H1 (cell line): ENCODE data around the gene CCR8. TPM values are rescaled to one million over a fixed set of nuclear protein-coding genes. Genes with fewer than 3 reads are reported as not detected.

Experiments
- CTCF ChIA-PET: fragments of 300-600 bp; sonication (Branson Sonifier 250); formaldehyde crosslinking; loops from one replicate; lab custom pipeline; 2021; ENCODE audit not compliant: partially characterized antibody; lab: Charles Lee
- POLR2A ChIA-PET: fragments of 300-600 bp; sonication (Branson Sonifier 250); formaldehyde crosslinking; loops from one replicate; lab custom pipeline; 2021; ENCODE audit warnings: inconsistent platforms; ENCODE audit not compliant: partially characterized antibody; lab: Charles Lee
- DNase-seq, 2 experiments: peaks; one replicate each; pipeline versions ENCODE4 v3.0.0 to v3.0.0-alpha.2; 2010 to 2022; ENCODE audit warnings: low spot score in 2 of 2, low read depth in 1 of 2, mixed read lengths in 1 of 2
- FAIRE-seq: peaks from 2 replicates; lab custom pipeline; 2011; peaks lifted over from hg19 to GRCh38; lab: Jason Lieb, UNC
- H2AFZ ChIP-seq: 2 replicates; pipeline ENCODE4 v1.8.1; 2012; ENCODE audit warnings: low read length, inconsistent platforms
- H2AK5ac ChIP-seq: 2 replicates; pipeline ENCODE4 v1.6.1; 2013; ENCODE audit warnings: low read depth, low read length
- H2BK120ac ChIP-seq: replicated peaks from 2 replicates; pipeline ENCODE3; 2013; ENCODE audit warnings: low read depth, low read length, inconsistent platforms
- H2BK12ac ChIP-seq: 2 replicates; pipeline ENCODE4 v1.6.1; 2013; ENCODE audit warnings: low read depth, low read length
- H2BK15ac ChIP-seq: 2 replicates; pipeline ENCODE4 v1.6.1; 2013; ENCODE audit warnings: low read length
- H2BK20ac ChIP-seq: 2 replicates; pipeline ENCODE4 v1.6.1; 2013; ENCODE audit warnings: low read length
- H2BK5ac ChIP-seq: 2 replicates; pipeline ENCODE4 v1.6.1; 2013; ENCODE audit warnings: low read depth, low read length
- H3K14ac ChIP-seq: 2 replicates; pipeline ENCODE4 v1.6.1; 2013; ENCODE audit warnings: inconsistent platforms; ENCODE audit not compliant: insufficient read length
- H3K18ac ChIP-seq: 2 replicates; pipeline ENCODE4 v1.6.1; 2013; ENCODE audit warnings: low read length; ENCODE audit errors: extremely low read depth
- H3K23ac ChIP-seq: 2 replicates; pipeline ENCODE4 v1.6.1; 2013; ENCODE audit warnings: inconsistent platforms; ENCODE audit not compliant: insufficient read length
- H3K23me2 ChIP-seq: 2 replicates; pipeline ENCODE4 v1.6.1; 2013; ENCODE audit warnings: low read depth, low read length
- H3K27ac ChIP-seq: 2 replicates; pipeline ENCODE4 v1.6.1; 2011; ENCODE audit warnings: low read depth, low read length, inconsistent platforms
- H3K27me3 ChIP-seq, 4 experiments: replicated peaks in 1 of 4; 1 replicate in 1 of 4; 2 replicates in 3 of 4; pipeline versions ENCODE4 v1.6.1 to v1.8.1; 2011 to 2013; ENCODE audit warnings: low read length in 3 of 4, mild to moderate bottlenecking in 3 of 4, inconsistent platforms in 2 of 4, mixed read lengths in 2 of 4, moderate library complexity in 1 of 4; ENCODE audit not compliant: control insufficient read depth in 3 of 4, insufficient read depth in 3 of 4; ENCODE audit errors: extremely low read depth in 1 of 4
- H3K36me3 ChIP-seq, 4 experiments: 2 replicates each; pipeline versions ENCODE4 v1.6.1 to v1.8.1; 2011 to 2013; ENCODE audit warnings: mild to moderate bottlenecking in 4 of 4, low read length in 3 of 4, moderate library complexity in 2 of 4, control low read depth in 1 of 4, inconsistent platforms in 1 of 4; ENCODE audit not compliant: insufficient read depth in 4 of 4, control insufficient read depth in 2 of 4
- H3K4ac ChIP-seq: replicated peaks from 2 replicates; pipeline ENCODE3; 2013; ENCODE audit warnings: low read length, low read depth, mixed read lengths, inconsistent platforms; ENCODE audit not compliant: insufficient read length
- H3K4me1 ChIP-seq, 4 experiments: replicated peaks in 1 of 4; 1 replicate in 1 of 4; 2 replicates in 3 of 4; pipeline versions ENCODE4 v1.6.1 to v1.8.1; 2011 to 2013; ENCODE audit warnings: low read length in 3 of 4, inconsistent platforms in 2 of 4, mixed read lengths in 1 of 4; ENCODE audit not compliant: insufficient read depth in 4 of 4, control insufficient read depth in 3 of 4
- H3K4me2 ChIP-seq, 2 experiments: 2 replicates each; pipeline versions ENCODE4 v1.6.1 to v1.8.1; 2011 to 2013; ENCODE audit warnings: low read depth in 2 of 2, low read length in 2 of 2, control low read depth in 1 of 2, inconsistent platforms in 1 of 2, mild to moderate bottlenecking in 1 of 2; ENCODE audit not compliant: insufficient read depth in 1 of 2
- H3K4me3 ChIP-seq, 4 experiments: fragments of 200-600, 300-600 bp in 1 of 4; sonication (generic), shearing (Covaris generic), sonication (Bioruptor Twin) in 1 of 4; 2 replicates each; pipeline versions ENCODE4 v1.5.1 to v1.8.1; 2011 to 2016; ENCODE audit warnings: low read length in 4 of 4, low read depth in 3 of 4, control low read depth in 2 of 4, inconsistent platforms in 2 of 4, mild to moderate bottlenecking in 2 of 4, mixed read lengths in 1 of 4, moderate library complexity in 1 of 4; ENCODE audit not compliant: insufficient read depth in 2 of 4; ENCODE audit errors: extremely low read depth in 1 of 4
- H3K56ac ChIP-seq: replicated peaks from 2 replicates; pipeline ENCODE3; 2013; ENCODE audit warnings: low read depth, mild to moderate bottlenecking, mixed read lengths, low read length, inconsistent platforms; ENCODE audit not compliant: insufficient read length
- H3K79me1 ChIP-seq: 2 replicates; pipeline ENCODE4 v1.6.1; 2013; ENCODE audit warnings: low read depth, low read length, control low read depth
- H3K79me2 ChIP-seq, 2 experiments: 2 replicates each; pipeline versions ENCODE4 v1.6.1 to v1.8.1; 2012 to 2013; ENCODE audit warnings: low read length in 2 of 2, mild to moderate bottlenecking in 2 of 2, inconsistent platforms in 1 of 2; ENCODE audit not compliant: insufficient read depth in 2 of 2, control insufficient read depth in 1 of 2
- H3K9ac ChIP-seq, 4 experiments: replicated peaks in 1 of 4; 1 replicate in 1 of 4; 2 replicates in 3 of 4; pipeline versions ENCODE4 v1.6.1 to v1.8.1; 2011 to 2013; ENCODE audit warnings: low read depth in 3 of 4, low read length in 3 of 4, control low read depth in 2 of 4, mild to moderate bottlenecking in 2 of 4, moderate library complexity in 2 of 4, inconsistent platforms in 1 of 4; ENCODE audit errors: extremely low read depth in 1 of 4
- H3K9me3 ChIP-seq, 2 experiments: 2 replicates each; pipeline versions ENCODE4 v1.6.1 to v1.8.1; 2012 to 2013; ENCODE audit warnings: mild to moderate bottlenecking in 2 of 2, moderate library complexity in 2 of 2, control low read depth in 1 of 2, inconsistent platforms in 1 of 2, low read depth in 1 of 2, low read length in 1 of 2, mixed read lengths in 1 of 2; ENCODE audit not compliant: insufficient read depth in 2 of 2
- H4K20me1 ChIP-seq, 2 experiments: replicated peaks in 1 of 2; 2 replicates each; pipeline versions ENCODE3 to v1.8.1; 2011 to 2013; ENCODE audit warnings: inconsistent platforms in 2 of 2, low read length in 2 of 2, mild to moderate bottlenecking in 1 of 2; ENCODE audit not compliant: insufficient read depth in 2 of 2, control insufficient read depth in 1 of 2
- H4K5ac ChIP-seq: 2 replicates; pipeline ENCODE4 v1.6.1; 2013; ENCODE audit warnings: low read length, low read depth, mixed read lengths, inconsistent platforms; ENCODE audit not compliant: insufficient read length
- H4K8ac ChIP-seq: 2 replicates; pipeline ENCODE4 v1.8.0; 2013; ENCODE audit warnings: mild to moderate bottlenecking, moderate library complexity, low read length, inconsistent platforms; ENCODE audit not compliant: insufficient read depth; ENCODE audit errors: extremely low read depth
- H4K91ac ChIP-seq: replicated peaks from 2 replicates; pipeline ENCODE3; 2013; ENCODE audit warnings: low read length, mixed read lengths, inconsistent platforms; ENCODE audit not compliant: insufficient read length
- CEBPB ChIP-seq: IDR thresholded peaks from 2 replicates; pipeline ENCODE4 v1.6.1; 2012; ENCODE audit warnings: low read depth, low read length
- CHD1 ChIP-seq: IDR thresholded peaks from 2 replicates; pipeline ENCODE4 v1.6.1; 2012; ENCODE audit warnings: low read depth, low read length, improper control_type of control experiment
- HDAC2 ChIP-seq, 2 experiments: fragments of 300-600 bp in 1 of 2; sonication (generic) in 1 of 2; IDR thresholded peaks; 2 replicates each; pipeline ENCODE4 v1.6.1; 2011 to 2012; ENCODE audit warnings: low read depth in 2 of 2, low read length in 2 of 2, mild to moderate bottlenecking in 2 of 2, moderate library complexity in 2 of 2, borderline replicate concordance in 1 of 2, inconsistent platforms in 1 of 2
- JUND ChIP-seq: IDR thresholded peaks from 2 replicates; pipeline ENCODE4 v1.6.1; 2011; ENCODE audit warnings: mild to moderate bottlenecking, improper control_type of control experiment, low read length
- KDM1A ChIP-seq: fragments of 200-600, 300-600 bp; sonication (generic); IDR thresholded peaks from 2 replicates; pipeline ENCODE4 v1.7.1; 2016; ENCODE audit warnings: mild to moderate bottlenecking, low read length, borderline replicate concordance
- KDM4A ChIP-seq: IDR thresholded peaks from one replicate; pipeline ENCODE4 v1.7.1; 2012; ENCODE audit warnings: low read depth, mild to moderate bottlenecking, moderate library complexity, low read length, inconsistent platforms; ENCODE audit not compliant: severe bottlenecking
- MAFK ChIP-seq: IDR thresholded peaks from 2 replicates; pipeline ENCODE4 v1.6.1; 2012; ENCODE audit warnings: low read depth, mild to moderate bottlenecking, improper control_type of control experiment, low read length
- SP4 ChIP-seq: IDR thresholded peaks from 2 replicates; pipeline ENCODE4 v1.6.1; 2012; ENCODE audit warnings: low read length, inconsistent platforms
- SRF ChIP-seq: IDR thresholded peaks from 2 replicates; pipeline ENCODE4 v1.6.1; 2011; ENCODE audit warnings: mild to moderate bottlenecking, low read depth, low read length, moderate library complexity
- TAF1 ChIP-seq: IDR thresholded peaks from 2 replicates; pipeline ENCODE4 v1.6.1; 2011; ENCODE audit warnings: mild to moderate bottlenecking, low read depth, low read length
- TCF12 ChIP-seq: IDR thresholded peaks from 2 replicates; pipeline ENCODE4 v1.6.1; 2011; ENCODE audit warnings: low read depth, mild to moderate bottlenecking, low read length
- WGBS, 2 experiments: shearing (Covaris generic) in 1 of 2; methylation state at CpG; one replicate each; pipeline versions ENCODE4 v1.1.6 to v1.1.7; 2013 to 2015; ENCODE audit warnings: low lambda C conversion rate in 2 of 2, mixed read lengths in 2 of 2, inconsistent platforms in 1 of 2, low coverage in 1 of 2, missing lambda C conversion rate in 1 of 2; ENCODE audit not compliant: insufficient replicate concordance in 2 of 2, insufficient coverage in 1 of 2, insufficient read length in 1 of 2; ENCODE audit errors: extremely low coverage in 1 of 2, missing lambda C conversion rate in 1 of 2; 5-methylcytosine and 5-hydroxymethylcytosine counted together
- polyA plus RNA-seq, 7 experiments: library from polyadenylated mRNA; depleted of rRNA in 3 of 7; stranded (reverse) in 5 of 7; unstranded in 2 of 7; fragments of >200 nt in 5 of 7; fragments of 200-250 nt in 2 of 7; gene quantifications; 1 replicate in 5 of 7; 2 replicates in 1 of 7; 4 replicates in 1 of 7; pipeline versions ENCODE4 v1.2.1 to v1.2.3, GENCODE V29; 2011 to 2013; ENCODE audit warnings: missing spikeins in 2 of 7, mixed read lengths in 2 of 7
- total RNA-seq: library from RNA; stranded (reverse); fragmentation: NEBNext Ultra II Directional; extraction: Animal tissue kit (Norgen Biotek cat#: 25700); gene quantifications from 2 replicates; pipeline ENCODE4 v1.2.1, GENCODE V29; 2021
- TF ChIP-seq, protein P1 (sequence below): IDR thresholded peaks from 2 replicates; pipeline ENCODE4 v1.6.1; 2011; ENCODE audit warnings: low read depth, mild to moderate bottlenecking, low read length; ENCODE audit not compliant: insufficient read depth

The CCR8 gene
- total and polyA plus RNA-seq, 2 of the 8 experiments (the other 6 are each of a cell fraction or from before 2014, with no cell fraction given), result 0.35 TPM; not detected in 1

- Histone ChIP-seq H3K23me2 (no peaks in the 10 kb centered on the region), H3K27ac (no peak overlapping the region), H3K4me1 (no peaks in the 10 kb centered on the region), H3K4me3 (no peak overlapping the region), H3K56ac (no peak overlapping the region), H2AFZ (no peak overlapping the region), H2BK5ac (no peak overlapping the region), H4K8ac (no peak overlapping the region), H3K79me2 (no peaks in the 10 kb centered on the region), H3K36me3 (no peaks in the 10 kb centered on the region), H2BK12ac (no peak overlapping the region), H3K14ac (no peak overlapping the region), H3K4ac (no peak overlapping the region), H2BK15ac (no peak overlapping the region), H3K23ac (no peak overlapping the region), H3K79me1 (no peaks in the 10 kb centered on the region), H4K20me1 (no peaks in the 10 kb centered on the region), H3K9me3 (no peaks in the 10 kb centered on the region), H2AK5ac (no peak overlapping the region), H3K4me2 (no peak overlapping the region), H3K27me3 (no peaks in the 10 kb centered on the region), H4K5ac (no peak overlapping the region), H2BK20ac (no peak overlapping the region), H4K91ac (no peak overlapping the region), H3K18ac (no peak overlapping the region), H3K9ac (no peak overlapping the region), H2BK120ac (no peak overlapping the region)
- no peak for DNase-seq
- FAIRE-seq, result no peak
- WGBS, 2 experiments, result 88% methylated on average over 8 of the region's 8 CpGs; no CpG with 5 or more reads in 1 of the 2 experiments
- ChIA-PET CTCF (interaction anchor here (0.5 to 30.1 kb wide), 52 partner anchors 9 to 1118 kb away, joined by 3 to 767 read pairs (median 6); partner anchors contain the start of genes CCR8, CX3CR1, GORASP1 and TTC21A), POLR2A (interaction anchor here (1.0 to 2.5 kb wide), 3 partner anchors 79 to 162 kb away, joined by 4 to 9 read pairs (median 5); no protein-coding TSS in a partner anchor)
- TF ChIP-seq SRF, result no peak
- no peak for TF ChIP-seq KDM1A
- TF ChIP-seq MAFK, result no peak
- TF ChIP-seq CEBPB, result no peak
- TF ChIP-seq, protein P1, sequence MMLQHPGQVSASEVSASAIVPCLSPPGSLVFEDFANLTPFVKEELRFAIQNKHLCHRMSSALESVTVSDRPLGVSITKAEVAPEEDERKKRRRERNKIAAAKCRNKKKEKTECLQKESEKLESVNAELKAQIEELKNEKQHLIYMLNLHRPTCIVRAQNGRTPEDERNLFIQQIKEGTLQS, result no peak
- no peak for TF ChIP-seq HDAC2 (IDR thresholded peaks at IDR 0.05; ENCODE audit: borderline replicate concordance in 1 of 2, low read depth in 2 of 2, low read length in 2 of 2)
- TF ChIP-seq TCF12, result no peak
- TF ChIP-seq CHD1, result no peak
- no peak for TF ChIP-seq KDM4A
- no peak for TF ChIP-seq JUND
- no peak for TF ChIP-seq TAF1
- TF ChIP-seq SP4, result no peak
Measured at GRCh38 chr3:39287216-39288164, 42.0 kb upstream of the CCR8 start.
